Kidney capillary endothelial cell (primary cell): ENCODE data around the gene CDC16.
"Not testable (repeated sequence)": the region's sequence is repeated elsewhere in the genome, so short reads cannot be mapped to it uniquely, and the experiment has no call there.

ENCODE experiments used
- DNase-seq: peaks from one replicate; pipeline ENCODE4 v3.0.0-alpha.2; 2018; ENCODE audit warnings: low spot score

Gene CDC16

DNA sequence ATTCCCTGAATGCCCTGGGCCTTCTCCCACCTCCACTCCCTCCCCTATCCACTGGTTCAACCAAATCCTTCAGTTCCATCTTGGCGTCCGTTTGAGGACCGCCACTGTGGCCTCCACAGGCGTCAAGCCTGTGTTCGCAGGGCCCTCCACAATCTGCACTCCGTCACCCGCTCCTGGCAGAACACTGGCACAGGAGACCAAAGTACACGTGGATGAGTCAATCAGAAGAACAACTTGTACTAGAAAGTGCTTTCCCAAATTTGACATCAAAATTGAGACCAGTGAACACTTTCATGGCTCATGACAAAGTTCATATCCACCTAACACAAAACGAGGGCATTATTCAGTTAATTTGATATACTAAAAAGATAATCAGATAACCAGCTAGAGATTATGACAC is 6.5 kb upstream of the CDC16 start:
- DNase-seq, result no peak

- no peak for DNase-seq
Observed at GRCh38 chr13:114229506-114229905, 5.2 kb upstream of the CDC16 start.

DNA sequence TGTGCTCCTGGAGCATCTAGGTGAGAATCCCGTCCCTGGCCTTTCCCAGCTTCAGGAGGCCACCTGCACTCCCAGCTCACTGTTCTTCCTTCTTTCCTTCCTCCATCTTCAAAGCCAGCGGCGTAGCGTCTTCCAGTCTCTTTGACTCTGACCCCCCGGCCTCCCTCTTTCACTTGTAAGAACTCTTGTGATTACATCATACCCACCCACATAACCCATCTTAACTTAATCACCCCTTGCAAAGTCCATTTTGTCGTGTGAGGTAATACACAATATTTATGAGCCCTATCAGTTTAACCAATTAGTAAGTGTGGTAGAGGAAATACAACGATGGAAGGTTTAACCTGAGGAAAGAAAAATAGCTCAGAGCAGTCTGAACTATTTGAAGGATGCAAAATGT is 4.6 kb upstream of the CDC16 start:
- DNase-seq, result no peak

DNA sequence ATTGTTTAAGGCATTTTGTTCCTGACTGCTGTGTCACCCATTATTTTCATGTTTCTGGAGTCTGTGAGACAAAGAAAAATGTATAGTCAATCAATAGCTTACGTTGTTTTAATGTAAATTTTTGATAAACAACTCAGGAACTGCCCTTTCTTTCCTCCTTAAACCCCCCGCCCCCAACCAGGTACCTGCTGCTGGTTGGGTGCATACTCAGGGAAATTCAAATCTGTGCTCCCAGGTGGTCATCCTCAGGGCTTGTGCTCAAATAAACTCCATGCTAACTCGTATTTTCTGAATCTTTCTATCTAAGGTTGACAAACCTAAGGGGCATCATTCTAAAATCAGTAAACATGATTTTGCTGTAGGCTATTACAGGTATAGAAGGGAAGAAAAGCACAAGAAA is 4.1 kb upstream of the CDC16 start:
- DNase-seq, result no peak

DNA sequence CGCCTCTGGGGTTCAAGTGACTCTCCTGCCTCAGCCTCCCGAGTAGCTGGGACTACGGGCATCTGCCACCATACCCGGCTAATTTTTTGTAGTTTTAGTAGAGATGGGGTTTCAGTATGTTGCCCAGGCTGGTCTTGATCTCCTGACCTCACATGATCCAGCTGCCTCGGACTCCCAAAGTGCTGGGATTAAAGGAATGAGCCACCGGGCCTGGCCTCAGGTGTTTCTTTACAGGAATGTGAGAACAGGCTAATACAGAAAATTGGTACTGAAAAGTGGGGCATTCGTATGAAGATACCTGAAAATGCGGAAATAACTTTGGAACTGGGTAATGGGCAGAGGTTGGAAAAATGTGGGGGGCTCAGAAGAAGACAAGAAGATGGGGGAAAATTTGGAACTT is 2.8 kb upstream of the CDC16 start:
- DNase-seq, result no peak

GRCh38 chr13:114234266-114234644 is 442 bp upstream of the CDC16 start:
- no peak for DNase-seq

GRCh38 chr13:114235697-114236096 is 1.0 kb downstream of the CDC16 start:
- DNase-seq, result no peak

GRCh38 chr13:114236227-114236626 is 1.5 kb downstream of the CDC16 start:
- DNase-seq, result no peak

- DNase-seq, result no peak
Observed at GRCh38 chr13:114237415-114238112, 2.9 kb downstream of the CDC16 start.

DNA sequence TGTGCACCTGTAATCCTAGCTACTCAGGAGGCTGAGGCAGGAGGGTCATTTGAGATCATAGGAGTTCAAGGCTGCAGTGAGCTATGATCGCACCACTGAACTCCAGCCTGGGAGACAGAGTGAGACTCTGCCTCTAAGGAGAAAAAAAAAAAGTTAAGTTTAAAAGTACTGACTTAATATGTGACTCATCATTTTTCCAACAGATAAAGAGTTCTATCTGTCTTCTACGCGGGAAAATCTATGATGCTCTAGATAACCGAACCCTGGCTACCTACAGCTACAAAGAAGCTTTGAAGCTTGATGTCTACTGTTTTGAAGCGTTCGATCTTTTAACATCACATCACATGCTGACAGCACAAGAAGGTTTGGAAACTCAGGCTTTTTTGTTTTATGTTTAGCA is 7.2 kb downstream of the CDC16 start:
- no peak for DNase-seq

GRCh38 chr13:114243971-114244370 is 9.3 kb downstream of the CDC16 start:
- no peak for DNase-seq

GRCh38 chr13:114244637-114245036 is 9.9 kb downstream of the CDC16 start:
- no peak for DNase-seq

GRCh38 chr13:114248011-114248410 is 13.3 kb downstream of the CDC16 start:
- no peak for DNase-seq

DNA sequence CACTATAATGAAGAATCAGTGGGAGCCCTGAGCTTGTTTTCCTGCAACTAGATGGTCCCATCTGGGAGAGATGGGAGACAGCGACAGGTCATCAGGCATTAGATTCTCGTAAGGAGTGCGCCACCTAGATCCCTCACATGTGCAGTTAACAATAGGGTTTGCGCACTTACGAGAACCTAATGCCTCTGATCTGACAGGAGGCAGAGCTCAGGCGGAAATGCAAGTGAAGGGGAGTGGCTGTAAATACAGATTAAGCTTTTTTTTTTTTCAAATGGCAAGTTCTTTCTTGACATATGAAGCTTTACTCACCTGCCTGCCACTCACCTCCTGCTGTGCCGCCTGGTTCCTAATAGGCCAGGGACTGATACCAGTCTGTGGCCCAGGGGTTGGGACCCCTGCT is 14.4 kb downstream of the CDC16 start:
- no peak for DNase-seq

GRCh38 chr13:114251639-114252440 is 17.1 kb downstream of the CDC16 start:
- not testable (repeated sequence) for DNase-seq

- DNase-seq, result no peak
Observed at GRCh38 chr13:114256547-114256946, 21.9 kb downstream of the CDC16 start.

GRCh38 chr13:114257014-114257413 is 22.3 kb downstream of the CDC16 start:
- no peak for DNase-seq

- DNase-seq, result no peak
Observed at GRCh38 chr13:114258589-114258988, 23.9 kb downstream of the CDC16 start.

DNA sequence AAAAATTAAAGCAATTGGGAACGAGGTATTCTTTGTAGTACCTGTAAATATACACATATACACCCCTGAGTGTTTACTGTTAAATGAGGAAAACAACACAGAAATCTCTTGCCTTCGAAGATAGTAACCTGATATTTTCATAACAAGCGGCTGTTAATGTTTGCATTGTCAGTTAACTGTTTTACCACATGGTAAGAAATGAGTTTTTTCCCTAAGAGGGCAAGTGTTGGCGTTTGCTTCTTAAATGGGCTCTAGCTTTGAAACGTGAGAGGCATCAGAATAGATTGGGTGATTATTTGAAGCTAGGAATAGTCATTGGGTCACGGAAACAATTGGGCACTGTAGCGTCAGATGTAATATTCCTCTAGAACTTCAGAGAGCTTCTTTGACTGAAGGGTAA is 24.7 kb downstream of the CDC16 start:
- DNase-seq, result no peak

DNA sequence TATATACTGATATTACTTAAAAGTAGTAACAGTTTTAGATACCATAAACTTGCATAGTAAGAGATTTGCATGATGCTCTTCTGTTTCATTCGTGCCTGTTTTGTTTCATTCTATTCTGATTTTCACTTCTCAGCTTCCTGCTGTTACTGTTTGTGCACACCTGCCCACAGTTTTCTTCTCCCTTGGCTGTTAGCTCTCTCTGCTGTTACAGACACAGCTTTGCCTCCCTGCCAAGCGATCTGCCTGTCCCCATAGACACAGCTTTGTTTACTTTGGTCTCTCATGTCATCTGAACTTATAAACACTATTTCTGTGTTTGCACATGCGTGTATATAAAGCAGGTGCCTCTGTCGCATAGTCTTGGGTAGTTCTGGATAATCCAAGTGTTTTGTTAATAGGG is 25.3 kb downstream of the CDC16 start:
- DNase-seq, result no peak

- no peak for DNase-seq
Observed at GRCh38 chr13:114260814-114261213, 26.1 kb downstream of the CDC16 start.

- no peak for DNase-seq
Observed at GRCh38 chr13:114261328-114261965, 26.8 kb downstream of the CDC16 start.

DNA sequence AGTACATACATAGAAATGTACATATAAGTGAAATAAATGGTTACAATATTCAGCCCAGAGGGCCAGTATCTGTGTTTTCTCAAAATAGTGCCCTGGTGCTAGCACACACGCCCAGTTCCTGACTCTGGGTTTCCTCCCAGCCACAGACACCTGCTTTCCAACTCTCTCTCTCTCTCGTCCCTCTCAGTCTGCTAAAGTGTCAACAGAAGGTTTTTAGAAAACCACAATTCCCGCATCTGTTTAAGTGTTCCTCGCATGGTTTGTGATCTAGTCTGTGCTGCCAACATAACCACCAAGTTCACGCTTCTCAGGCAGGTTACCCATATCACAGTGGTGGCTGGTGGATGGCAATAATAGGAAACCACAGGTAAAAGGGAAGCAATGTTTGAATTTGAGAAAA is 28.9 kb downstream of the CDC16 start:
- no peak for DNase-seq
